ENCODE data around the gene MUC5B.

Gene MUC5B

GRCh38 chr11:1287928-1288327 is 65.1 kb downstream of the MUC5B start:
- DNase-seq (ENCODE audit: low read depth, low spot score) = no peak
- TF ChIP-seq CTCF (IDR thresholded peaks at IDR 0.05; ENCODE audit: low read depth, low read length) = no peak
- no peak overlapping the region for H3K4me3 ChIP-seq (ENCODE audit: low read depth, low read length)
- in situ Hi-C loops (cut with HindIII; ENCODE audit: low sequenced_read_pairs) = no loop called here

- in situ Hi-C loops (cut with HindIII; ENCODE audit: low sequenced_read_pairs) = no loop called here
- no peak overlapping the region for H3K4me3 ChIP-seq (ENCODE audit: low read depth, low read length)
- no peak for TF ChIP-seq CTCF (IDR thresholded peaks at IDR 0.05; ENCODE audit: low read depth, low read length)
- no peak for DNase-seq (ENCODE audit: low read depth, low spot score)
Measured at GRCh38 chr11:1288426-1289151, 65.7 kb downstream of the MUC5B start.

- no peak overlapping the region for H3K4me3 ChIP-seq (ENCODE audit: low read depth, low read length)
- no peak for TF ChIP-seq CTCF (IDR thresholded peaks at IDR 0.05; ENCODE audit: low read depth, low read length)
- in situ Hi-C loops (cut with HindIII; ENCODE audit: low sequenced_read_pairs) = no loop called here
- DNase-seq (ENCODE audit: low read depth, low spot score) = no peak
Measured at GRCh38 chr11:1289211-1289935, 66.5 kb downstream of the MUC5B start.

- no peak for DNase-seq (ENCODE audit: low read depth, low spot score)
- H3K4me3 ChIP-seq (ENCODE audit: low read depth, low read length) = no peak overlapping the region
- no peak for TF ChIP-seq CTCF (IDR thresholded peaks at IDR 0.05; ENCODE audit: low read depth, low read length)
- in situ Hi-C loops (cut with HindIII; ENCODE audit: low sequenced_read_pairs) = no loop called here
Measured at GRCh38 chr11:1290052-1291040, 67.5 kb downstream of the MUC5B start.

GRCh38 chr11:1291295-1292017 is 68.6 kb downstream of the MUC5B start:
- TF ChIP-seq CTCF (IDR thresholded peaks at IDR 0.05; ENCODE audit: low read depth, low read length) = no peak
- no peak for DNase-seq (ENCODE audit: low read depth, low spot score)
- in situ Hi-C loops (cut with HindIII; ENCODE audit: low sequenced_read_pairs) = no loop called here
- no peak overlapping the region for H3K4me3 ChIP-seq (ENCODE audit: low read depth, low read length)
